WTC11 (cell line): Measurements from ENCODE around the gene HIF1A. TPM values are rescaled to one million over a fixed set of nuclear protein-coding genes. Genes with fewer than 3 reads are reported as not detected.

ENCODE experiments used
- total RNA-seq: library from RNA; stranded (reverse); gene quantifications from 3 replicates; pipeline ENCODE4 v1.2.3, GENCODE V29; 2021

HIF1A gene
- total RNA-seq, 1 experiment from 2014 or later, result 165 TPM

Other genes with a start within 250 kb of the HIF1A start
- 9.5 to 10.2 TPM (median 10.1 TPM) in 3 replicates for gene SNAPC1, start 66.9 kb downstream of the HIF1A start, total RNA-seq
- gene SYT16, start 117.2 kb downstream of the HIF1A start, total RNA-seq, result 2.9 to 4.0 TPM (median 3.6 TPM) in 3 replicates